HG03457 (cell line): Measurements from ENCODE around the gene ZMYND10.

Experiments
- ATAC-seq: cut with Tn5 transposase; IDR thresholded peaks from one replicate; pipeline ENCODE4 v1.9.1; 2021; ENCODE audit warnings: moderate number of reproducible peaks; ENCODE audit not compliant: unreplicated experiment

The ZMYND10 gene

DNA sequence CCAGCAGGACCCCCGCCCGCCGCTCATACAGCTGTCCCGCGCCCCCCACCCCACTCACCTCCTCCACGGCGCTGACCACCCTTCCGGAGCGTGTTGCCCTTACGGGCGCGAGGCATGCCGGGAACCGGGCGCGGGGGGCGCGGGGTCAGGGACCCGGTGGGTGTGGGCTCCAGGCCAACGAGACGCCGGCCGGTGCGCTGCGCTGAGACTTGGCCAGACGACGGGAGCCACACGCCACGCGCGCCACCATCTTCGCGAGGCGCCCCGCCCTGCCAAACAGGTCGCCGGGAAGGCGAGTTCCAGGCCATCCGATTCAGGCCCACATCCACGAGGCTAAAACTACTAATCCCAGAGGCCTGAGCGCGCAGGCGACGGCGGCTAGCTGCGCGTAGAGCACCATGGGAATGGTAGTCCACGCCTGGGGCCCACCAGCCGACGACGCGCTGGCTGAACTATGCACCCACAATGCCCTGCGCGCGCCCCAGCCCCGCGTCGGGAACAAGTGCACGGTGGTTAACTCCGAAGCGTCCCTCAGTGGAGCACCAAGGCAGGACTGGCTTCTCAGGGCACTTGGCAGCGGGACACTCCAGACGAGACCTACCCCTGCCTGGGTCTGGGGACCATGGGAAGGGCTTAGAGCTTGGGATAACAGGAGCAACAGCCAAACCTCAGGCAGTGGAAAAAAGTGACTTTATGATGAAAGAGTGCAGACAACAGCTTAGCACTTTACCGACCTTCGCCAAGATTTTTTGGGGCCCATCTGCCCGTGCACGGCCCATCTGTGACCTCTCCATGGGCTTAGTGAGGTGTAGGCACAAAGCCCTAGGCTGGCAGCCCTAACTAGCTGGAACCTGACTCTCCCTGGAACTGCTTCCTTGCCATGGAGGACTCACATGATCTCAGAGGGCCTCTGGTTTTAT lies 53.1 kb downstream of the ZMYND10 start, which contains the start of gene IFRD2:
TSS of gene IFRD2 (minus strand) at position 271 of the 920 bp plus-strand sequence. CDS start at position 116, 155 bp downstream.
- ATAC-seq = peak; percentile 82
